ENCODE results near the gene GANAB. TPM values are rescaled to one million over a fixed set of nuclear protein-coding genes. Genes with fewer than 3 reads are reported as not detected.
A peak's percentile ranks its signal among the peaks of the same experiment; 100 is the strongest.

Gene GANAB
- total and polyA plus RNA-seq, 2 of the 13 experiments (the other 11 are each of a cell fraction or from before 2014, with no cell fraction given) = 99.5 to 234 TPM

DNA sequence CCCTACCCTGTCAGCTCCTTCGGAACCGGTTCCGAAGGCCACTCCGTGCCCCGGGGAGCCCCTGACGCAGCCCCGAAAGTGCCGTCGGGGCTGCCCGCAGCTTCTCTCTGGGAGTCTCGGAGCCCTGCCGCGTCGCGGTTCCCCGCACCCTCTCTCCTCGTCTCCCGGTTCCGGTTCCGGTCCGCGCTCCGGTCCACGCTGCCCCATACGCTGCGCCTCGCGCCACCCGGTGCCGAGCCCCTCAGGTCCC is 45.4 kb downstream of the GANAB start:
- peaks cover 12 to 26% of the 10 kb centered on the region in 2 experiments; a peak in 4 of 5 replicates for H3K36me3 ChIP-seq (replicated peaks in 1 of 2; ENCODE audit: control insufficient read depth in 1 of 2, insufficient read depth in 2 of 2, low read length in 2 of 2)
- peak overlapping the region; percentile 99 for H3K9ac ChIP-seq (ENCODE audit: insufficient read depth, low read depth, low read length)
- intact Hi-C loops (cut with micrococcal nuclease; ENCODE audit: unreplicated experiment) = no loop called here
- ChIA-PET CTCF (ENCODE audit: low intra/inter-chr PET ratio, low total read pairs) (no interaction called here), POLR2A (interaction anchor here (1.0 to 3.8 kb wide), 21 partner anchors 9 to 280 kb away, joined by 3 to 137 read pairs (median 6); partner anchors contain the start of genes AHNAK, B3GAT3, C11orf98 and CSKMT)
- DNase-seq (ENCODE audit: low spot score) (no peak), FAIRE-seq (no peak), ATAC-seq (peak; percentile 39)
- no TSS peak for BruUV-seq (replicated peaks)
- H3K4me2 ChIP-seq (ENCODE audit: low read depth, low read length) = peak overlapping the region; percentile 97
- in situ Hi-C loops (cut with HindIII; ENCODE audit: extremely low pct_ligation_motif_present, low pct_unique_long_range_greater_than_20kb) = no loop called here
- no peaks in the 10 kb centered on the region for H4K20me1 ChIP-seq (ENCODE audit: insufficient read depth, low read length)
- peak overlapping the region; percentile 91 to 94 (median 94) for H3K4me3 ChIP-seq (replicated peaks in 1 of 3; ENCODE audit: insufficient read depth in 1 of 3, low read depth in 2 of 3, low read length in 3 of 3)
- peaks cover 33% of the 10 kb centered on the region for H3K79me2 ChIP-seq (ENCODE audit: insufficient read depth, low read length)
- no peaks in the 10 kb centered on the region for H3K9me3 ChIP-seq (ENCODE audit: low read length)
- no peaks in the 10 kb centered on the region; a peak in 1 of 5 replicates for H3K27me3 ChIP-seq (ENCODE audit: control insufficient read depth in 1 of 2, insufficient read depth in 2 of 2, low read length in 2 of 2)
- no peak overlapping the region for H2AFZ ChIP-seq (ENCODE audit: low read length)
- H3K4me1 ChIP-seq (ENCODE audit: insufficient read depth, low read length) = peaks cover 39% of the 10 kb centered on the region
- 0% methylated on average over 1 of the region's 30 CpGs for WGBS (ENCODE audit: low lambda C conversion rate)
- peak overlapping the region; percentile 88 for H3K27ac ChIP-seq (ENCODE audit: extremely low read length, insufficient read depth, low read length)
- TF ChIP-seq TOE1 (CRISPR knock-in tag; IDR thresholded peaks at IDR 0.05) = no peak
- TF ChIP-seq NR2F1 (CRISPR knock-in tag; IDR thresholded peaks at IDR 0.05) = no peak
- TF ChIP-seq, protein P1, sequence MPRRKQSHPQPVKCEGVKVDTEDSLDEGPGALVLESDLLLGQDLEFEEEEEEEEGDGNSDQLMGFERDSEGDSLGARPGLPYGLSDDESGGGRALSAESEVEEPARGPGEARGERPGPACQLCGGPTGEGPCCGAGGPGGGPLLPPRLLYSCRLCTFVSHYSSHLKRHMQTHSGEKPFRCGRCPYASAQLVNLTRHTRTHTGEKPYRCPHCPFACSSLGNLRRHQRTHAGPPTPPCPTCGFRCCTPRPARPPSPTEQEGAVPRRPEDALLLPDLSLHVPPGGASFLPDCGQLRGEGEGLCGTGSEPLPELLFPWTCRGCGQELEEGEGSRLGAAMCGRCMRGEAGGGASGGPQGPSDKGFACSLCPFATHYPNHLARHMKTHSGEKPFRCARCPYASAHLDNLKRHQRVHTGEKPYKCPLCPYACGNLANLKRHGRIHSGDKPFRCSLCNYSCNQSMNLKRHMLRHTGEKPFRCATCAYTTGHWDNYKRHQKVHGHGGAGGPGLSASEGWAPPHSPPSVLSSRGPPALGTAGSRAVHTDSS (CRISPR knock-in tag; conservative IDR thresholded peaks at IDR 0.05) = no peak
- 0 out of 2 replicates have a peak, but pooled peaks have one; percentile 7 for TF ChIP-seq ZNF350 (CRISPR knock-in tag; IDR thresholded peaks at IDR 0.05; ENCODE audit: borderline replicate concordance, low read depth)
- no peak for TF ChIP-seq RFXANK (CRISPR knock-in tag; IDR thresholded peaks at IDR 0.05)
- TF ChIP-seq MEF2D (CRISPR knock-in tag; IDR thresholded peaks at IDR 0.05) = no peak
- TF ChIP-seq, protein P2, sequence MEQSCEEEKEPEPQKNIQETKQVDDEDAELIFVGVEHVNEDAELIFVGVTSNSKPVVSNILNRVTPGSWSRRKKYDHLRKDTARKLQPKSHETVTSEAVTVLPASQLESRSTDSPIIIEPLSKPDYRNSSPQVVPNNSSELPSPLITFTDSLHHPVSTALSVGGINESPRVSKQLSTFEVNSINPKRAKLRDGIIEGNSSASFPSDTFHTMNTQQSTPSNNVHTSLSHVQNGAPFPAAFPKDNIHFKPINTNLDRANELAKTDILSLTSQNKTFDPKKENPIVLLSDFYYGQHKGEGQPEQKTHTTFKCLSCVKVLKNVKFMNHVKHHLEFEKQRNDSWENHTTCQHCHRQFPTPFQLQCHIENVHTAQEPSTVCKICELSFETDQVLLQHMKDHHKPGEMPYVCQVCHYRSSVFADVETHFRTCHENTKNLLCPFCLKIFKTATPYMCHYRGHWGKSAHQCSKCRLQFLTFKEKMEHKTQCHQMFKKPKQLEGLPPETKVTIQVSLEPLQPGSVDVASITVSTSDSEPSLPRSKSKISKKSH (CRISPR knock-in tag; IDR thresholded peaks at IDR 0.05; ENCODE audit: borderline replicate concordance) = no peak
- TF ChIP-seq HCFC1 (IDR thresholded peaks at IDR 0.05; ENCODE audit: low read depth, low read length) = no peak
- TF ChIP-seq, protein P3, sequence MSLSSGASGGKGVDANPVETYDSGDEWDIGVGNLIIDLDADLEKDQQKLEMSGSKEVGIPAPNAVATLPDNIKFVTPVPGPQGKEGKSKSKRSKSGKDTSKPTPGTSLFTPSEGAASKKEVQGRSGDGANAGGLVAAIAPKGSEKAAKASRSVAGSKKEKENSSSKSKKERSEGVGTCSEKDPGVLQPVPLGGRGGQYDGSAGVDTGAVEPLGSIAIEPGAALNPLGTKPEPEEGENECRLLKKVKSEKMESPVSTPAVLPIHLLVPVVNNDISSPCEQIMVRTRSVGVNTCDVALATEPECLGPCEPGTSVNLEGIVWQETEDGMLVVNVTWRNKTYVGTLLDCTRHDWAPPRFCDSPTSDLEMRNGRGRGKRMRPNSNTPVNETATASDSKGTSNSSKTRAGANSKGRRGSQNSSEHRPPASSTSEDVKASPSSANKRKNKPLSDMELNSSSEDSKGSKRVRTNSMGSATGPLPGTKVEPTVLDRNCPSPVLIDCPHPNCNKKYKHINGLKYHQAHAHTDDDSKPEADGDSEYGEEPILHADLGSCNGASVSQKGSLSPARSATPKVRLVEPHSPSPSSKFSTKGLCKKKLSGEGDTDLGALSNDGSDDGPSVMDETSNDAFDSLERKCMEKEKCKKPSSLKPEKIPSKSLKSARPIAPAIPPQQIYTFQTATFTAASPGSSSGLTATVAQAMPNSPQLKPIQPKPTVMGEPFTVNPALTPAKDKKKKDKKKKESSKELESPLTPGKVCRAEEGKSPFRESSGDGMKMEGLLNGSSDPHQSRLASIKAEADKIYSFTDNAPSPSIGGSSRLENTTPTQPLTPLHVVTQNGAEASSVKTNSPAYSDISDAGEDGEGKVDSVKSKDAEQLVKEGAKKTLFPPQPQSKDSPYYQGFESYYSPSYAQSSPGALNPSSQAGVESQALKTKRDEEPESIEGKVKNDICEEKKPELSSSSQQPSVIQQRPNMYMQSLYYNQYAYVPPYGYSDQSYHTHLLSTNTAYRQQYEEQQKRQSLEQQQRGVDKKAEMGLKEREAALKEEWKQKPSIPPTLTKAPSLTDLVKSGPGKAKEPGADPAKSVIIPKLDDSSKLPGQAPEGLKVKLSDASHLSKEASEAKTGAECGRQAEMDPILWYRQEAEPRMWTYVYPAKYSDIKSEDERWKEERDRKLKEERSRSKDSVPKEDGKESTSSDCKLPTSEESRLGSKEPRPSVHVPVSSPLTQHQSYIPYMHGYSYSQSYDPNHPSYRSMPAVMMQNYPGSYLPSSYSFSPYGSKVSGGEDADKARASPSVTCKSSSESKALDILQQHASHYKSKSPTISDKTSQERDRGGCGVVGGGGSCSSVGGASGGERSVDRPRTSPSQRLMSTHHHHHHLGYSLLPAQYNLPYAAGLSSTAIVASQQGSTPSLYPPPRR (CRISPR knock-in tag; IDR thresholded peaks at IDR 0.05; ENCODE audit: borderline replicate concordance) = no peak
- TF ChIP-seq, protein P4, sequence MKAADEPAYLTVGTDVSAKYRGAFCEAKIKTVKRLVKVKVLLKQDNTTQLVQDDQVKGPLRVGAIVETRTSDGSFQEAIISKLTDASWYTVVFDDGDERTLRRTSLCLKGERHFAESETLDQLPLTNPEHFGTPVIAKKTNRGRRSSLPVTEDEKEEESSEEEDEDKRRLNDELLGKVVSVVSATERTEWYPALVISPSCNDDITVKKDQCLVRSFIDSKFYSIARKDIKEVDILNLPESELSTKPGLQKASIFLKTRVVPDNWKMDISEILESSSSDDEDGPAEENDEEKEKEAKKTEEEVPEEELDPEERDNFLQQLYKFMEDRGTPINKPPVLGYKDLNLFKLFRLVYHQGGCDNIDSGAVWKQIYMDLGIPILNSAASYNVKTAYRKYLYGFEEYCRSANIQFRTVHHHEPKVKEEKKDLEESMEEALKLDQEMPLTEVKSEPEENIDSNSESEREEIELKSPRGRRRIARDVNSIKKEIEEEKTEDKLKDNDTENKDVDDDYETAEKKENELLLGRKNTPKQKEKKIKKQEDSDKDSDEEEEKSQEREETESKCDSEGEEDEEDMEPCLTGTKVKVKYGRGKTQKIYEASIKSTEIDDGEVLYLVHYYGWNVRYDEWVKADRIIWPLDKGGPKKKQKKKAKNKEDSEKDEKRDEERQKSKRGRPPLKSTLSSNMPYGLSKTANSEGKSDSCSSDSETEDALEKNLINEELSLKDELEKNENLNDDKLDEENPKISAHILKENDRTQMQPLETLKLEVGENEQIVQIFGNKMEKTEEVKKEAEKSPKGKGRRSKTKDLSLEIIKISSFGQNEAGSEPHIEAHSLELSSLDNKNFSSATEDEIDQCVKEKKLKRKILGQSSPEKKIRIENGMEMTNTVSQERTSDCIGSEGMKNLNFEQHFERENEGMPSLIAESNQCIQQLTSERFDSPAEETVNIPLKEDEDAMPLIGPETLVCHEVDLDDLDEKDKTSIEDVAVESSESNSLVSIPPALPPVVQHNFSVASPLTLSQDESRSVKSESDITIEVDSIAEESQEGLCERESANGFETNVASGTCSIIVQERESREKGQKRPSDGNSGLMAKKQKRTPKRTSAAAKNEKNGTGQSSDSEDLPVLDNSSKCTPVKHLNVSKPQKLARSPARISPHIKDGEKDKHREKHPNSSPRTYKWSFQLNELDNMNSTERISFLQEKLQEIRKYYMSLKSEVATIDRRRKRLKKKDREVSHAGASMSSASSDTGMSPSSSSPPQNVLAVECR (CRISPR knock-in tag; IDR thresholded peaks at IDR 0.05; ENCODE audit: borderline replicate concordance) = no peak; the same call in 1 of the 2 replicates
- TF ChIP-seq NFYB (CRISPR knock-in tag; IDR thresholded peaks at IDR 0.05) = no peak
- TF ChIP-seq PITX1 (CRISPR knock-in tag; IDR thresholded peaks at IDR 0.05) = no peak
